Transverse colon (tissue), 4 donors: ENCODE results near the gene FGGY. TPM values are rescaled to one million over a fixed set of nuclear protein-coding genes. Genes with fewer than 3 reads are reported as not detected.
A peak's percentile ranks its signal among the peaks of the same experiment; 100 is the strongest.

Source experiments
- DNase-seq: peaks from one replicate; pipeline ENCODE4 v3.0.0-alpha.2; 2019
- H3K27ac ChIP-seq, 4 donors: fragments of 200-600 bp; sonication (generic); 2 replicates each; pipeline ENCODE4 v1.5.1; 2016 to 2018; ENCODE audit warnings: inconsistent platforms in 4 of 4
- H3K27me3 ChIP-seq: fragments of 200-600 bp; sonication (generic); 2 replicates; pipeline ENCODE4 v1.5.1; 2017; ENCODE audit warnings: inconsistent platforms
- H3K36me3 ChIP-seq, 4 donors: fragments of 200-600 bp; sonication (generic); 2 replicates each; pipeline ENCODE4 v1.5.1; 2017 to 2019; ENCODE audit warnings: inconsistent platforms in 4 of 4
- H3K4me1 ChIP-seq, 4 donors: fragments of 200-600 bp; sonication (generic); 2 replicates each; pipeline ENCODE4 v1.5.1; 2017 to 2020; ENCODE audit warnings: inconsistent platforms in 4 of 4
- H3K4me3 ChIP-seq, 4 donors: fragments of 200-600 bp; sonication (generic); 1 replicate in 1 of 4; 2 replicates in 3 of 4; pipeline versions ENCODE4 v1.5.1 to v1.6.1; 2017 to 2019; ENCODE audit warnings: inconsistent platforms in 4 of 4
- H3K9me3 ChIP-seq, 2 donors: fragments of 200-600 bp; sonication (generic); 2 replicates each; pipeline ENCODE4 v1.5.1; 2017 to 2019; ENCODE audit warnings: inconsistent platforms in 2 of 2
- CTCF ChIP-seq, 5 experiments: fragments of 200-600 bp in 3 of 5; fragments of 450-650 bp in 2 of 5; sonication (generic) in 3 of 5; IDR thresholded peaks; 1 replicate in 2 of 5; 2 replicates in 3 of 5; pipeline ENCODE4 v1.5.1; 2016 to 2017; ENCODE audit warnings: antibody characterized with exemption in 5 of 5, inconsistent platforms in 3 of 5, mild to moderate bottlenecking in 2 of 5, moderate library complexity in 1 of 5
- EP300 ChIP-seq: sonication (generic); formaldehyde crosslinking; IDR thresholded peaks from one replicate; pipeline ENCODE4 v1.6.1; 2017; ENCODE audit warnings: antibody characterized with exemption, low read depth
- POLR2A ChIP-seq: fragments of 450-650 bp; IDR thresholded peaks from one replicate; pipeline ENCODE4 v1.6.1; 2016; ENCODE audit warnings: antibody characterized with exemption, mild to moderate bottlenecking, moderate library complexity
- POLR2AphosphoS5 ChIP-seq, 3 donors: sonication (generic); formaldehyde crosslinking; IDR thresholded peaks; one replicate each; pipeline ENCODE4 v1.6.1; 2016; ENCODE audit warnings: antibody characterized with exemption in 3 of 3
- WGBS, 2 donors: methylation state at CpG; one replicate each; pipeline ENCODE4 v1.1.5; 2018; ENCODE audit warnings: low coverage in 1 of 2; 5-methylcytosine and 5-hydroxymethylcytosine counted together
- in situ Hi-C, 4 donors: fragments of 200-750 bp; cut with MboI; loops; one replicate each; pipeline versions ENCODE4 v1.15.0 to v1.15.1; 2017; ENCODE audit warnings: low sequenced_read_pairs in 3 of 4, low pct_ligation_motif_present in 1 of 4, low pct_unique_long_range_greater_than_20kb in 1 of 4
- intact Hi-C: fragments of 100-400 bp; cut with DNase I; formaldehyde crosslinking; loops from one replicate; pipeline ENCODE4 v1.15.1; 2023; ENCODE audit warnings: low total_unique reads
- total RNA-seq, 4 donors: library from RNA; depleted of rRNA; stranded (reverse); fragments of >200 nt; gene quantifications; one replicate each; pipeline ENCODE4 v1.1.0, GENCODE V29; 2016

Gene FGGY
- total RNA-seq, 4 donors from 2014 or later = 18.2 to 97.7 (median 27.1) TPM

- H3K27ac ChIP-seq = peak overlapping the region in 2 of 4 donors; percentile 4 to 9
- no peaks in the 10 kb centered on the region for H3K27me3 ChIP-seq
- H3K4me1 ChIP-seq = peaks cover 0 to 6% (median 0%) of the 10 kb centered on the region in 4 donors
- no peaks in the 10 kb centered on the region for H3K9me3 ChIP-seq
- TF ChIP-seq POLR2A (no peak), POLR2AphosphoS5 (IDR thresholded peaks at IDR 0.05) (peak in 2 of 3 donors; percentile 30 to 73)
- no peak overlapping the region for H3K4me3 ChIP-seq
- H3K36me3 ChIP-seq = no peaks in the 10 kb centered on the region
- in situ Hi-C loops = no loop called here
- intact Hi-C loops = no loop called here
- no peak for DNase-seq
Observed at GRCh38 chr1:59625384-59625783, 328.5 kb downstream of the FGGY start.

DNA sequence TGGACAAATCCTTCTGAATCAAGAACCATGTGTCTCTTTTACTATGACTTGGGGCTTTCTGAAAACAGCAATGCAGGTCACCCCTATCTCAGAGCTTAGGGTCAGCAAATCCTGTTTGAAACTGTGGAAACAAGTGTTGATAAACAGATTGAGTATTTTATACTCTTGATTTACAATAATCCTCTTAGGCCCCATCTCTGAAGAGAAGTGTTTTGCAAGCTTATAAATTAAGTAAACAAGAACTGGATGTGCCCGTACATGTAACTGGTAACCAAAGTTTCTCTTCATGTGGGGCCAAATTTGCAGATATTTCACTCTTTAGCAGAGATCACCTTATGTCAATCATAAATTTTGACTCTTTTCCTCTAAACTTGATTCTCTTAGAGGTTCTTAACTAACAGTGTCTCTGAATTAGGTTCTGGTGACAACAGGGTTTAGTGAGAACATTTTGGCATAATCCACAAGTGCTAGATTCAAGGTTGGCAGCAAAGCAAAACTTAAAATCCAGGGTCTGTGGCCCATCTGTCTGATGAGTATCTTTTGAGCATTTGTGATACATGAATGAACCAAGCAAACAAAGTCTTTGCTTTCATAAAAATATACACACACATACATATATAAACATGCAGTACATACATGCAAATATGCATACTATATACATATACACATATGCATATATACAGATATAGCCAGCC is 334.8 kb downstream of the FGGY start:
- no peaks in the 10 kb centered on the region for H3K9me3 ChIP-seq
- in situ Hi-C loops = no loop called here
- H3K4me1 ChIP-seq = no peaks in the 10 kb centered on the region
- H3K27me3 ChIP-seq = no peaks in the 10 kb centered on the region
- DNase-seq = no peak
- no peaks in the 10 kb centered on the region for H3K36me3 ChIP-seq
- intact Hi-C loops = no loop called here
- no peak overlapping the region for H3K4me3 ChIP-seq
- WGBS, 2 donors = 52% methylated on average over 1 of the region's 1 CpG; no CpG with 5 or more reads in 1 of the 2 donors
- H3K27ac ChIP-seq = peak overlapping the region; percentile 20 to 65 (median 46)
- TF ChIP-seq EP300 (no peak), POLR2AphosphoS5 (IDR thresholded peaks at IDR 0.05) (peak in 2 of 3 donors; percentile 48 to 71)

DNA sequence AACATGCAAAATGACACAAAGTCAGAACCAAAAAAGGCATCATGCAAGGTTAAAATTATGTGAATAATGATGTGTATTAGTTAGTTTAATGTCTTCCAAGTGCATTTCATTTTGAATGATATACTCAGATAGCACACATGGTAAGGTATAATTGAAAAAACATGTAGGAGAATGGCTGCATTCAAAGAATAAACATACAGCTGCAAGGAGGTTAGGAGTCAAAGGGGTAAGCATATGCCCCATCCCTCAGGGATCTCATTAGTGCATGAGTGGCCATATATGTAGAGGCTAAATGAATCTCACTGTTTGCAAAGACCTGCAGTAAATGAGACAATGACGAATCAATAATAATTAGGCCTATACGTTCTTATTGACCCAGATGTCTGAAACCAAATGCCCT is 338.2 kb downstream of the FGGY start:
- no peak for DNase-seq
- WGBS, 2 donors = 87 to 93% methylated on average over 2 of the region's 2 CpGs
- TF ChIP-seq EP300 (no peak), CTCF (IDR thresholded peaks at IDR 0.05) (no peak), POLR2A (no peak), POLR2AphosphoS5 (IDR thresholded peaks at IDR 0.05) (no peak)
- Histone ChIP-seq H3K36me3 (no peaks in the 10 kb centered on the region), H3K4me1 (peaks cover 0 to 8% (median 0%) of the 10 kb centered on the region in 4 donors), H3K27ac (no peak overlapping the region), H3K4me3 (no peak overlapping the region), H3K27me3 (no peaks in the 10 kb centered on the region), H3K9me3 (no peaks in the 10 kb centered on the region)
- intact Hi-C loops (no loop called here), in situ Hi-C loops (no loop called here)

- 67 to 85% methylated on average over 1 to 2 of the region's 2 CpGs for WGBS, 2 donors
- intact Hi-C loops = no loop called here
- Histone ChIP-seq H3K4me1 (peaks cover 0 to 8% (median 0%) of the 10 kb centered on the region in 4 donors), H3K27me3 (no peaks in the 10 kb centered on the region), H3K27ac (peak overlapping the region in 1 of 4 donors; percentile 28), H3K4me3 (no peak overlapping the region), H3K9me3 (no peaks in the 10 kb centered on the region), H3K36me3 (no peaks in the 10 kb centered on the region)
- DNase-seq = no peak
- in situ Hi-C loops = no loop called here
- TF ChIP-seq CTCF (IDR thresholded peaks at IDR 0.05) (no peak), EP300 (no peak), POLR2AphosphoS5 (IDR thresholded peaks at IDR 0.05) (no peak), POLR2A (no peak)
Observed at GRCh38 chr1:59638231-59638711, 341.4 kb downstream of the FGGY start.

- Histone ChIP-seq H3K27ac (no peak overlapping the region), H3K27me3 (no peaks in the 10 kb centered on the region), H3K36me3 (no peaks in the 10 kb centered on the region), H3K4me3 (no peak overlapping the region), H3K9me3 (no peaks in the 10 kb centered on the region), H3K4me1 (peaks cover 0 to 8% (median 0%) of the 10 kb centered on the region in 4 donors)
- intact Hi-C loops (no loop called here), in situ Hi-C loops (no loop called here)
- TF ChIP-seq POLR2A (no peak), CTCF (IDR thresholded peaks at IDR 0.05) (no peak), POLR2AphosphoS5 (IDR thresholded peaks at IDR 0.05) (no peak), EP300 (no peak)
- DNase-seq = no peak
- WGBS, 2 donors = 100% methylated on average over 1 of the region's 1 CpG
Observed at GRCh38 chr1:59639266-59639665, 342.4 kb downstream of the FGGY start.
